IMR-90 (cell line): Measurements from ENCODE around the gene PRKAG2. TPM values are rescaled to one million over a fixed set of nuclear protein-coding genes. Genes with fewer than 3 reads are reported as not detected.

ENCODE experiments used
- ATAC-seq: fragments of 200-7000 bp; cut with Tn5 transposase; 2 replicates; pipeline ENCODE4 v1.9.1; 2020; ENCODE audit warnings: low read depth, mild to moderate bottlenecking, moderate library complexity
- BruUV-seq: library from RNA; stranded (reverse); fragments of 400-500 nt; replicated peaks from 2 replicates; lab custom pipeline; 2021; lab: Mats Ljungman, UMichigan
- CTCF ChIA-PET: fragments of 300-600 bp; formaldehyde crosslinking; extraction: SDS; loops from one replicate; lab custom pipeline; 2021; ENCODE audit warnings: antibody characterized with exemption; lab: Yijun Ruan, JAX
- POLR2A ChIA-PET: fragments of 300-600 bp; sonication (Branson Sonifier 250); formaldehyde crosslinking; loops from one replicate; lab custom pipeline; 2022; ENCODE audit warnings: antibody characterized with exemption; ENCODE audit not compliant: unreplicated experiment; lab: Charles Lee
- DNase-seq: peaks from one replicate; pipeline ENCODE4 v3.0.0; 2013
- H2AFZ ChIP-seq: replicated peaks from 2 replicates; pipeline ENCODE3; 2013; ENCODE audit warnings: low read length, mild to moderate bottlenecking; ENCODE audit not compliant: poor library complexity
- H2AK5ac ChIP-seq: 2 replicates; pipeline ENCODE4 v1.6.1; 2013; ENCODE audit warnings: low read depth, low read length, inconsistent platforms
- H2AK9ac ChIP-seq: replicated peaks from 2 replicates; pipeline ENCODE3; 2013; ENCODE audit warnings: mild to moderate bottlenecking, low read depth, low read length, moderate library complexity; ENCODE audit not compliant: poor library complexity
- H2BK120ac ChIP-seq: 2 replicates; pipeline ENCODE4 v1.6.1; 2013; ENCODE audit warnings: low read depth, low read length, inconsistent platforms
- H2BK15ac ChIP-seq: 3 replicates; pipeline ENCODE4 v1.6.1; 2013; ENCODE audit warnings: low read depth, low read length, inconsistent platforms
- H2BK20ac ChIP-seq: 2 replicates; pipeline ENCODE4 v1.6.1; 2013; ENCODE audit warnings: low read depth, mild to moderate bottlenecking, inconsistent platforms, low read length, moderate library complexity
- H2BK5ac ChIP-seq: 2 replicates; pipeline ENCODE4 v1.6.1; 2013; ENCODE audit warnings: mild to moderate bottlenecking, low read depth, low read length, inconsistent platforms; ENCODE audit not compliant: poor library complexity, severe bottlenecking
- H3K14ac ChIP-seq: replicated peaks from 2 replicates; pipeline ENCODE4 v1.6.1; 2013; ENCODE audit warnings: low read depth, low read length, inconsistent platforms
- H3K18ac ChIP-seq: 2 replicates; pipeline ENCODE4 v1.6.1; 2013; ENCODE audit warnings: low read depth, low read length, control low read depth
- H3K23ac ChIP-seq: 2 replicates; pipeline ENCODE4 v1.6.1; 2013; ENCODE audit warnings: low read depth, low read length, inconsistent platforms
- H3K27ac ChIP-seq: 2 replicates; pipeline ENCODE4 v1.5.1; 2013; ENCODE audit warnings: mild to moderate bottlenecking, control low read depth, low read length; ENCODE audit not compliant: insufficient read depth
- H3K27me3 ChIP-seq: 2 replicates; pipeline ENCODE4 v1.6.1; 2013; ENCODE audit warnings: low read length; ENCODE audit not compliant: control insufficient read depth, insufficient read depth
- H3K36me3 ChIP-seq: 2 replicates; pipeline ENCODE4 v1.6.1; 2013; ENCODE audit warnings: low read length, mixed read lengths; ENCODE audit not compliant: control insufficient read depth, insufficient read depth
- H3K4ac ChIP-seq: 2 replicates; pipeline ENCODE4 v1.6.1; 2013; ENCODE audit warnings: low read depth, low read length, inconsistent platforms
- H3K4me1 ChIP-seq: 2 replicates; pipeline ENCODE4 v1.6.1; 2013; ENCODE audit warnings: low read length, mixed read lengths; ENCODE audit not compliant: control insufficient read depth, insufficient read depth
- H3K4me2 ChIP-seq: 2 replicates; pipeline ENCODE4 v1.6.1; 2013; ENCODE audit warnings: low read depth, mild to moderate bottlenecking, control low read depth, low read length, moderate library complexity
- H3K4me3 ChIP-seq: 2 replicates; pipeline ENCODE4 v1.5.1; 2013; ENCODE audit warnings: low read depth, mild to moderate bottlenecking, control low read depth, low read length, moderate library complexity; ENCODE audit not compliant: insufficient read depth
- H3K56ac ChIP-seq: 2 replicates; pipeline ENCODE4 v1.6.1; 2013; ENCODE audit warnings: low read length, inconsistent platforms; ENCODE audit not compliant: insufficient read depth; ENCODE audit errors: extremely low read depth
- H3K79me1 ChIP-seq, 2 experiments: 2 replicates each; pipeline ENCODE4 v1.6.1; 2013; ENCODE audit warnings: low read length in 2 of 2, inconsistent platforms in 1 of 2, low read depth in 1 of 2
- H3K9ac ChIP-seq: 2 replicates; pipeline ENCODE4 v1.6.1; 2013; ENCODE audit warnings: low read depth, low read length, control low read depth
- H3K9me1 ChIP-seq: 2 replicates; pipeline ENCODE4 v1.6.1; 2013; ENCODE audit warnings: low read length, inconsistent platforms; ENCODE audit not compliant: insufficient read depth
- H3K9me3 ChIP-seq: 2 replicates; pipeline ENCODE4 v1.6.1; 2013; ENCODE audit warnings: low read length; ENCODE audit not compliant: control insufficient read depth, insufficient read depth
- H4K20me1 ChIP-seq: 2 replicates; pipeline ENCODE4 v1.6.1; 2013; ENCODE audit warnings: low read length, inconsistent platforms; ENCODE audit not compliant: insufficient read depth
- H4K5ac ChIP-seq: 2 replicates; pipeline ENCODE4 v1.6.1; 2013; ENCODE audit warnings: mild to moderate bottlenecking, low read depth, low read length, control low read depth
- H4K8ac ChIP-seq, 2 experiments: 2 replicates each; pipeline ENCODE4 v1.6.1; 2013; ENCODE audit warnings: low read depth in 2 of 2, low read length in 2 of 2, control low read depth in 1 of 2, inconsistent platforms in 1 of 2
- H4K91ac ChIP-seq: 2 replicates; pipeline ENCODE4 v1.6.1; 2013; ENCODE audit warnings: low read depth, low read length, inconsistent platforms; ENCODE audit not compliant: insufficient read depth
- MAZ ChIP-seq: IDR thresholded peaks from 2 replicates; pipeline ENCODE4 v1.6.1; 2012; ENCODE audit warnings: low read depth, mild to moderate bottlenecking, low read length, improper control_type of control experiment, moderate library complexity, borderline replicate concordance
- WGBS, 2 experiments: methylation state at CpG; one replicate each; pipeline versions ENCODE4 v1.1.5 to v1.1.7; 2013; ENCODE audit warnings: missing lambda C conversion rate in 2 of 2; ENCODE audit not compliant: insufficient read length in 1 of 2; ENCODE audit errors: extremely low coverage in 2 of 2; 5-methylcytosine and 5-hydroxymethylcytosine counted together
- dilution Hi-C: fragments of 300-500 bp; cut with HindIII; formaldehyde crosslinking; loops from one replicate; pipeline ENCODE4 v1.14.3; 2018; ENCODE audit warnings: low sequenced_read_pairs; ENCODE audit not compliant: unreplicated experiment
- in situ Hi-C: fragments of 300-500 bp; cut with MboI; formaldehyde crosslinking; loops from 3 replicates; pipeline ENCODE4 v1.14.3; 2019; ENCODE audit warnings: low sequenced_read_pairs, inconsistent platforms, mixed read lengths
- intact Hi-C: fragments of 100-400 bp; cut with micrococcal nuclease; formaldehyde crosslinking; loops from 2 replicates; pipeline ENCODE4 v1.10.0; 2022
- polyA plus RNA-seq, 3 experiments: library from polyadenylated mRNA; depleted of rRNA; stranded (reverse); fragments of >200 nt; gene quantifications; 2 replicates each; pipeline ENCODE4 v1.2.3, GENCODE V29; 2012; ENCODE audit warnings: low replicate concordance in 1 of 3
- total RNA-seq: library from RNA; depleted of rRNA; stranded (reverse); fragments of >200 nt; gene quantifications from 2 replicates; pipeline ENCODE4 v1.2.3, GENCODE V29; 2012
- TF ChIP-seq, protein P1 (sequence below): conservative IDR thresholded peaks from 2 replicates; pipeline ENCODE4 v1.5.1; 2012; ENCODE audit warnings: mild to moderate bottlenecking, low read depth, low read length, improper control_type of control experiment

PRKAG2 gene
- total and polyA plus RNA-seq, 2 of the 4 experiments (the other 2 are of a cell fraction): 15.4 to 21.6 TPM

- ChIA-PET POLR2A (no interaction called here), CTCF (no interaction called here)
- ATAC-seq (no peak), DNase-seq (no peak)
- H3K9ac ChIP-seq: no peak overlapping the region
- no peak overlapping the region for H2BK120ac ChIP-seq
- no peak overlapping the region for H3K14ac ChIP-seq
- H3K4me3 ChIP-seq: no peak overlapping the region
- no peak overlapping the region for H3K56ac ChIP-seq
- H2AK5ac ChIP-seq: no peak overlapping the region
- H2BK5ac ChIP-seq: no peak overlapping the region
- no peak overlapping the region for H2AFZ ChIP-seq
- H3K36me3 ChIP-seq: no peaks in the 10 kb centered on the region
- no peak overlapping the region for H2BK20ac ChIP-seq
- no peak overlapping the region for H4K91ac ChIP-seq
- in situ Hi-C loops (no loop called here), intact Hi-C loops (no loop called here), dilution Hi-C loops (no loop called here)
- no peak overlapping the region for H4K5ac ChIP-seq
- peaks cover 13% of the 10 kb centered on the region for H3K9me3 ChIP-seq
- H3K4me2 ChIP-seq: no peak overlapping the region
- H3K18ac ChIP-seq: no peak overlapping the region
- H3K9me1 ChIP-seq: peaks cover 11% of the 10 kb centered on the region
- no peak overlapping the region for H4K8ac ChIP-seq
- peaks cover 8% of the 10 kb centered on the region for H3K4me1 ChIP-seq
- no TSS peak for BruUV-seq
- TF ChIP-seq, protein P1, sequence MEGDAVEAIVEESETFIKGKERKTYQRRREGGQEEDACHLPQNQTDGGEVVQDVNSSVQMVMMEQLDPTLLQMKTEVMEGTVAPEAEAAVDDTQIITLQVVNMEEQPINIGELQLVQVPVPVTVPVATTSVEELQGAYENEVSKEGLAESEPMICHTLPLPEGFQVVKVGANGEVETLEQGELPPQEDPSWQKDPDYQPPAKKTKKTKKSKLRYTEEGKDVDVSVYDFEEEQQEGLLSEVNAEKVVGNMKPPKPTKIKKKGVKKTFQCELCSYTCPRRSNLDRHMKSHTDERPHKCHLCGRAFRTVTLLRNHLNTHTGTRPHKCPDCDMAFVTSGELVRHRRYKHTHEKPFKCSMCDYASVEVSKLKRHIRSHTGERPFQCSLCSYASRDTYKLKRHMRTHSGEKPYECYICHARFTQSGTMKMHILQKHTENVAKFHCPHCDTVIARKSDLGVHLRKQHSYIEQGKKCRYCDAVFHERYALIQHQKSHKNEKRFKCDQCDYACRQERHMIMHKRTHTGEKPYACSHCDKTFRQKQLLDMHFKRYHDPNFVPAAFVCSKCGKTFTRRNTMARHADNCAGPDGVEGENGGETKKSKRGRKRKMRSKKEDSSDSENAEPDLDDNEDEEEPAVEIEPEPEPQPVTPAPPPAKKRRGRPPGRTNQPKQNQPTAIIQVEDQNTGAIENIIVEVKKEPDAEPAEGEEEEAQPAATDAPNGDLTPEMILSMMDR: no peak
- TF ChIP-seq MAZ: no peak
- no peak overlapping the region for H3K4ac ChIP-seq
- no peaks in the 10 kb centered on the region for H3K27me3 ChIP-seq
- peaks cover 0 to 7% of the 10 kb centered on the region in 2 experiments; a peak in 1 of 4 replicates for H3K79me1 ChIP-seq
- H3K23ac ChIP-seq: no peak overlapping the region
- H3K27ac ChIP-seq: no peak overlapping the region
- H2BK15ac ChIP-seq: no peak overlapping the region
- no peak overlapping the region for H2AK9ac ChIP-seq
- WGBS, 2 experiments: 89% methylated on average over 2 of the region's 2 CpGs; no CpG with 5 or more reads in 1 of the 2 experiments
- no peaks in the 10 kb centered on the region for H4K20me1 ChIP-seq
Measured at GRCh38 chr7:151669762-151670161, 207.2 kb downstream of the PRKAG2 start.
